ENCODE results near the gene DLGAP1. TPM values are rescaled to one million over a fixed set of nuclear protein-coding genes. Genes with fewer than 3 reads are reported as not detected.
"Not testable (repeated sequence)": the region's sequence is repeated elsewhere in the genome, so short reads cannot be mapped to it uniquely, and the experiment has no call there.

The DLGAP1 gene
- total RNA-seq, 1 experiment from 2014 or later = not detected

DNA sequence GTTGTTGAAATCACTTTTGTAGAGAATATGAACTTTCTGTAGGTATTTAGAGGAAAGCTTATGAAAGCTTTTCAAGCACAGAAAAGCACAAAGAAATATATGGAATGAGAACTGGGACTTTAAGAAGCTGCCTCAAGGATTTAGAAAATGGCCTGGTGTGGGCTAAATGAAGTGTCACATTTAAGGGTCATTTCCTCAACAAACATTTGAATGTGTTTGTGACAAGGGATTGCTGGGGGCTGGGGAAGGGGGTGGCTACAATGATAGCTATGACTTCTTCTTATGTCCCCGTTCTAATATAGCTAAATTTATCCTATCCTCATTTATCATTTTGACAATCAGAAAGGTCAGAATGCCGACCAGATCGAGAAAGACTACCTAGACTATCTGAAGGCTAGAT, 69.2 kb downstream of the DLGAP1 start:
- DNase-seq (ENCODE audit: low spot score) = no peak

DNA sequence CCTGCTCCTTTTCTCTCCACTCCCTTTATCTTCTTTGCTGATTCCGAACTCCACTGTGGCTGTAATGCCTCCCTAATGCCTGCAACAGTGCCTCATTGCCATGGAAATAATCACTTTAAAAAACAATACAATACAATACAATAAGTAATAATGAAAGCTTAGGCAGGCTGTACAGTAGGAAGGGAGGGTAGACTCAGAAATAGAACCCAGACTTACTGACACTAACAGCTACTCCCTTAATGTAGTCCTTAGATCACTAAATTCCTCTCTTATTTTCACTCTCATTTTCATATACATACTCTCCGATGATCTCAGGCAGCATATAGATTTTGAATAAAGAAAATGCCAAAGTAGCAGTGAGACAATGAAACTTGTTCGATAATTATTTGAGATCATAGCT, 70.2 kb downstream of the DLGAP1 start:
- no peak for DNase-seq (ENCODE audit: low spot score)

DNA sequence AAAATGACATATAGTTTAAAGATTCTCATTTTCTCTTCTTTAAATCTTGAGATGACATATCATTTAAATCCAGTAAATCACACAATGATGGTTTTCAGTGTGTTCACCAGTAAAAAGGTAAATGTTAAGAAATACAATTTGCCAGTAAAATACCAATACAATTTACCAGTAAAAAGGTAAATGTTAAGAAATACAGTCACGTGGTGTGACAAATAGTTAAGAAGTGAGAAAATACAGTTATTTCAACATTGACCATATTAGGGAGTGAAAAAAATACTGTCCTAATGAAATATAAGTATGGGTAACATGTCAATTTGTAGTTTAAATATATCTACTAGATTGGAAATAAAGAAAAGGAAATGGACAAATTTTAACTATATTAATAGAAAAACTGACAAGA, 80.5 kb downstream of the DLGAP1 start:
- no peak for DNase-seq (ENCODE audit: low spot score)

DNA sequence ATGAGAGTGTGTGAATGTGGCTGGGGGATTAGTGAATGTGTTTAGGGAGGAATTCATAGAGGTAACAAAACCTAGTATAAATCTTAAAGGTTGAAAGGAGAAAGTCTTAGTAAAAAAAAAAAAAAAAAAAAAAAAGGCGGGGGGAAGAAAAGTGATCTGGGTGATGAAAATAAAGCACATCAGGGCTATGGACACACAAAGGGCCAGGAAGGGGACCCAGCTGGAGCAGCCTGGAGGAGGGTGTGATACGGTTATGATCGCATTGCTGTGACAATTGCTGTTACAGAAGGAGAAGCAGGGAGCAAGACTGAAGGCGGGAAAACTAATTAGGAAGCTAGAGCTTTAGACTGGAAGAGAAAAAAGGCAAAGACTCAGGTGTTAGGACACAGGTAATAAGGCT, 85.4 kb downstream of the DLGAP1 start:
- no peak for DNase-seq (ENCODE audit: low spot score)

DNA sequence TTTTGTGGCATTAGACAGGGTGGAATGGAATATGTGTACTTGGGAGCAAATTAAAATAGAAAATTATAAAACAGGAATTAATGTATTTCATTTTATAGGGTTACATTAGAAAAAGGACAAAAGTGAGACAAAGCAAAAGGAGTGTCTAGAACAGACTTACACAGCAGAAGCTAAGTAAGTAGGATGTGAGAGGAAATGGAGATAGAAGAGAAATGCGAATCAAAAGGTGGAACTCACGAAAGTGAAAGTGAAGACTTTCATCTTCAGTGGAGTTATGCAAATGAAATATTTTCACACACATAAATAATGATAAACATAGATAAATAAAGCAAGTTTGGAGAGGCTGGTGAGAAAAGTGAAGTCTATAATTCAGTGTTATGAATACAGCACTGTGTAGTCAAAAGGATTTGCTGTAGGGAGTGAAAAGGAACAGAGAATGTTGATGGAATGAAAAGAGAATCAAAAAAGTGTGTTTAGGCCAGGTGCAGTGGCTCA, 94.8 kb downstream of the DLGAP1 start:
- DNase-seq (ENCODE audit: low spot score) = no peak

DNA sequence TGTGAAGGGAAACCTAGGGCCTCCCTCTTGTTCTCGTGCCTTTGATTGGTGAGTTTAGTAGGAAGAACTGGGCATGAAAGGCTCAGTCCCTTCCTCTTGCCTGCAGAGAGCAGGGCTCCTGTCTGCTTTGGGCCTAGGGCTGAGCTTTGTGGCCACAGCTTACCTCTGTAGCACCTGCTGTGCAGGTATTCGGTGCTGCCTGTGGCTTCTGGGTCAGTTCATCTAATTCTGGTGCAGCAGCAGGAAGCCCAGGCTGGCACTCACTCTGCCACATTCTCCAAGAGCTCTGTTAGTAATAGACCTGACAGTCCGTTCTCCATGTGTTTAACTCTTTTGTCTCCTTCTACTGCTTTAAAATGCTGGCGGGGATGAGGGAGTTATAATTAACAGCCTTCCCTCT, 96.5 kb downstream of the DLGAP1 start:
- no peak for DNase-seq (ENCODE audit: low spot score)

DNA sequence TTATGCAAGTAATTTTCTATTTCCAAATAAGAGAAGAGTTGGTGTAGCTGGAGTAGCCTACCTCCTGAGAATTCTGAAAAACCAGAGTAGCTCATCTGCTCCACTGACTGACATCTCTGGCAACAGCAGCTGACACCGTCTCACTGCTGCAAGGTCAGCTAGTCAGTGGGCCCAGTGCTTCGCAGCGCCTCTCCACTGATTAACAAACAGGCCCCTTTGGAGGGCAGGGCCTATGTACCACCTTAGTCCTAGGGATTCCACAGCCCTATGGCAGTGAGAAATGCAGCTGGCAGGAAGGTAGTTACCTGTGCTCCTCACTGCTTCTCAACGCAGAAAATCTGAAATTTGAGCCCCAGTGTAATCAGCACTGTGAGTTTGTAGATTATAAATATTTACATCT, 97.5 kb downstream of the DLGAP1 start:
- no peak for DNase-seq (ENCODE audit: low spot score)

DNA sequence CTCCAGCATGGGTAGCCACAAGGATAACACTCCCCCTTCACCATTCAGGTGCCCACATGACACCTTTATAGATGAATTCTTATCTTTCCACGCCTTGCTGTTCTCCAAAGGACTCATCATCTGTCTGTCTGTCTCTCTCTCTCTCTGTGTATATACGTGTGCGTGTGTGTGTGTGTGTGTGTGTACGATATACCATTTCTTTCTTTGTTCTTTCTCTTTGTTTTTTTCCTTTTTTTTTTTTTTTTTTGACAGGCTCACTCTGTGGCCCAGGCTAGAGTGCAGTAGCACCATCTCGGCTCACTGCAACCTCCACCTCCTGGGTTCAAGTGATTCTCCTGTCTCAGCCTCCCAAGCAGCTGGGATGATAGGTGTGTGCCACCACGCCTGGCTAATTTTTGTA, 98.2 kb downstream of the DLGAP1 start:
- no peak for DNase-seq (ENCODE audit: low spot score)

DNA sequence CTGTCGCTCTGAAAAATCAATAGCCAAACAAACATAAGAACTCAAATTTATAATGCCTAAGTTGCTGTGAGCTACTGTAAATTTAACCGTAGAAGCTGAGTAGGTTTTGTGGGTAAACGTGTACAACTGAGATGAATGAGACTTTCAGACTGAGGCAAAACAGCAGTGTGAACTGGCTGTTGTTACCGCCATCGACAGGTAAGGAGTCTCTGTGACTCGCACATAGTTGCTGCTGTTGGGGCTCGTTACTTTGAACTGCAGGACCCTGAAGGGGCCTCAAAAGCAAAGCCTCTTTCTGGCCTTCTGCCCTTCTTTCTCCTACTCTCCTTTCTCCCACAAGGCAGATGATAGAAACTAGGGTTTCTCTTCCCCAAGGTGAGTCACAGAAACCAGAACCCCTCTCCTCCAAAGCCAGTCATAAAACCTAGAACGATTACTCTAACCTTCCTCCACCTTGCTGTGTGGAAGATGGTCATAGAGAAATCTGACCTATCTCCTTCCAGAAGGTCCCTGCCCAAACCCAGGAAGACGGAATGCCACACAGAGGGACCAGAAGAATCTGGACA, 101.2 kb downstream of the DLGAP1 start:
- no peak for DNase-seq (ENCODE audit: low spot score)

DNA sequence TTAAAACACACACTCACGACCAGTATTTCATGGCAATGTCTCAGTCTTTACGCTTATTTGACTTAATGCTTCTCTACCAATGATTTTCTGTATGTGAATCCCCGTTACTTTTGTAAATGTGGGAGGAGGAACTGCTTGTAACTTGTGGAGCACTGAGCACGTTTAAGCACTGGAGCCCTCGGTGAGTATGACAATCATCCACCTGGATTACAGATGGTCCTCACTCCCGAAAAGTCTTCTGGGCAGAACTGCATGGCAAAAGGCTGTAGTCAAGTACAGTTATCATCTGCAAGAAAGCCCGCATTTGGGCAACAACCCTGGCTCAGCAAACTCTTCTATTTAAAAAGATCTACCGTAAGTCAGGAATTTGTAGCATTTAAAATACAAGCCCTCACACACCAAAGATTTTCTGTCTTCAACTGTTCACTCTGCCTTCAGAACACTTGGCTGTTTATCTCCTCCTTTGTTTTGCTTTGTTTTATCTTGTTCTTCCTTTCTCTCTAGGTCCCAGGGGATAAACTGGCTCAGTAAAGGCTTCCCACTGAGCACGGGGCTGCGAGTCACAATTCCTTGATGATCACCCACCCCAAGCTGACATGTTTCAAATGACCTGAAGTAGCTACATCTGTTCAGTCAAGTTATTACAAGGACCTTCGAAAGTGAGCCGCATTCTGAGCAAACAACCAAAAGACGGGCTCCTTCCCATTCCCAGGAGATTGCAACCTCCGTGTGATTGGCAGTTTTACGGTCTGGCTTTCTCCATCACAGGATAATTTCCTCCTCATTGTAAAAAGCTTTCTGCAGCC, 102.2 kb downstream of the DLGAP1 start:
- DNase-seq (ENCODE audit: low spot score) = no peak

DNA sequence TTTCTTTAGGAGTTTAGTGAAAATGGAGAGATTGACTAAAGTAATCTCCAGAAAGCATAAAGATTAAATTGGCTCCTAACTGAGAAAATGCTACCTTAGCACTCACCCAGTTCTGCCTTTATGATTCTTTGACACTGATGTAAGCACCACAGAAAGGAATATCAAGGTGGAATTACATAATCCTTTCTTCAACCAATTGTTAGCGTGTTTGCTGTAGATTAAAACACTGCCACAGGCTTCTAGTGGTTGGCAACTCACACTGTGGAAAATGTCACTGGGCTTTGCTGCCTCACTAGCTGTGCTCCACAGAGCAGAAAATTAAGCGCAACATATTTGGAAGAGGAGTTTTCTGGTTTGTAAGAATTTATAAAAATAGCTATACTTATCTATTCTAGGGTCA, 104.1 kb downstream of the DLGAP1 start:
- DNase-seq (ENCODE audit: low spot score) = no peak

DNA sequence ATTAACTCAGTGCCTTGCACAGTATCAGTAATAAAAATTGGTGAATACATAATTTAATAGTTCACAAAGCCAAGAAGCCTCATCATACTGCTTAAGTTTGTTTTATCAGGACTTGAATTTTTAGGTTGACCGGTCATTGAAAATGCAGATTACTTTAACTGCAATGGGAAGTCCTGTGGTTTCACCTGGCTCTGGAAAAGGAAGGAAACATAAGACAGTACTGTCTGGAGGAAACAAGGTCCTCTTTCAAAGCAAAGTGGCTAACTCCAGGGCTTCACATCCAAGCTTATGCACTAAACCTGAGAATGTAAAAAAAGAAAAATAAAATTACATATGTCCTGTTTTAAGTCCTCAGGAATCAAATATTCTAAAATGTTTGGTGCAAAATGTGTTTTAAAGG, 119.7 kb downstream of the DLGAP1 start:
- DNase-seq (ENCODE audit: low spot score) = no peak

DNA sequence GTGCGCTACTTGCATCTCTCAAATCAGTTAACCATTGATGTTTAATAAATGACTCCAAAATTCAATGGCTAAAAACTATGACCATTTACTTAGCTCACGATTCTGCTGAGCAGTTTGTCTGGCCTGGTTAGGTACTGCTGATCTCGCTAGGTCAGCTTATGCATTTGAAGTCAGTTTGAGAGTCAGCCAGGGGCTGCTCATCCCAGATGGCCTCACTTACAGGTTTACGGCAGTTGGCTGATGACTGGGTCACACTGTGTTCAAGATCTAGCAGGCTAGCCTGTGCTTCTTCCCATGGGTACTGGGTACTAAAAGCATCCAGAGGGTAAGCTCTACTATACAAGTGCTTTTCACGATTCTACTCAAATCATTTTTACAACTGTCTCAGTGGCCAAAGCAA, 122.1 kb downstream of the DLGAP1 start:
- no peak for DNase-seq (ENCODE audit: low spot score)

DNA sequence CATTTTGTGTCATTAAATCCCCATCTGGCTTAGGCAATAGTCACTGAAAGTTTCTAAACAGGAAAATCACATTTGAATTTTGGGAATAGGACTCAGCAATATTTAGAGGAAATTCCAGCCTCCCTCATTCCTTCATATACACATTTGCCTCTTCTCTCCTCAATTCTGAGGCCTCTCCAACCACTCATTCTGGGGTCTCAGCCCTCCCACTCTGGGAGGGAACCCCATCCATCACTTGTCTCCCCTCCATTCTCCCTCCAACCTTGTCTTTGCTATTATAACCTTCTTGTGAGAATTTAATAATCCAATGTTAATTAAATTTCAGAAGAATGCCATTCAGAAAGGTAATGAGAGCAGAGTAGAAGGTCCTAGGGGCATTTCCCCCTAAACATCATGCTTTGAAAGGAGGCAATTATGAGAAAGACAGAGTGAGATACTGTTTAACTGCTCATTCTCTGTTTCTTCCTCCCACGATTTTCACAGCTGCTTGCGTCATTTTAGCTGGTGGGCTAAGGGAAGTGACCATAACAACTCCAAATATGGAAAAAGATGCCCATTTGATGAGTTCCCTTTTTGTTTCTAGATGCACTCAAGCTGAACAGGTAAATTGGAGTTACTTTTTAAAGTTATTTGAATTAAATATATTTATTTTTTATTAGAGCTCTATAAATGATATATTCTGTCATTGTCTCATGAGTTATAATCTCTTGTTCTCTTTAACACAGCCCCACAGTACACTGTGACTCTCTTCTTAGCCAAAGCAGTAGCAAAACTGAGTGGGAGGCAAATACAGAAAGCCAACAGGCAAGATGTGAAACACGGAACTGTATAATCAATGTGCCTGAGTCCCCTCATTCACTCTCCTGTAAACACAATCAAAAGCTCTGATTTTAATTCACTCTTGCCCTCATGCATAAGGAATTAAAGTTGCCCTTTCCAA, 135.1 kb downstream of the DLGAP1 start:
- DNase-seq (ENCODE audit: low spot score) = no peak

DNA sequence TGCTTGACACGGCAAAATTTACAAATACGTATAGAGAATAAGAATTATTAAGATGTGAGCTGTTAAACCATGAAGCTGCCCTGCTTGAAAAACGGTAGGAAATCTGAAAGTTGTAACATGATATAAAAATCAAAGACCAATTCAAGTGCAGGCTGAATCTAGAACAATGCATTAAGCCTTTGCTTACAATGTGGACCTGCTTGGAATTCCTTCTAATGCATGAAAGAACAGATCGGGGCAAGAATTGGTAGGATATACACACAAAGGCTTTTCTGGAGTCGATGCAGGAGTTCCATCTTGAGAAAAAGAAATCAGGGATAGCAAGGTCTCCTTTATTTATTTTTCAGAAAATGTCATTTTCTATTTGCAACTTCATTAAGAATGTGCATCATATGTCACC, 136.8 kb downstream of the DLGAP1 start:
- no peak for DNase-seq (ENCODE audit: low spot score)

DNA sequence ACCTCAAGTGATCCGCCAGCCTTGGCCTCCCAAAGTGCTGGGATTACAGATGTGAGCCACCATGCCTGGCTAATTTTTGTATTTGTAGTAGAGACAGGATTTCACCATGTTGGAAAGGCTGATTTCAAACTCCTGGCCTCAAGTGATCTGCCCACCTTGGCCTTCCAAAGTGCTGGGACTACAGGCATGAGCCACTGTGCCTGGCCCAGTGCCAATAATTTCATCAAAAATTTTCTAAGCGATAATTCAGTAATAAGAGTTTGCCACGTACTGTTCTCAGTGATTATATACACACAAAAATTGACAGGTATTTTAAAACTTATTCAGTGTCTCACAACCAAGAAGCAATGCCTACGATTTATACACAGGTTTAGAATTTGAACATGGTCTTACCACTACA, 143.2 kb downstream of the DLGAP1 start:
- DNase-seq (ENCODE audit: low spot score) = not testable (repeated sequence)

DNA sequence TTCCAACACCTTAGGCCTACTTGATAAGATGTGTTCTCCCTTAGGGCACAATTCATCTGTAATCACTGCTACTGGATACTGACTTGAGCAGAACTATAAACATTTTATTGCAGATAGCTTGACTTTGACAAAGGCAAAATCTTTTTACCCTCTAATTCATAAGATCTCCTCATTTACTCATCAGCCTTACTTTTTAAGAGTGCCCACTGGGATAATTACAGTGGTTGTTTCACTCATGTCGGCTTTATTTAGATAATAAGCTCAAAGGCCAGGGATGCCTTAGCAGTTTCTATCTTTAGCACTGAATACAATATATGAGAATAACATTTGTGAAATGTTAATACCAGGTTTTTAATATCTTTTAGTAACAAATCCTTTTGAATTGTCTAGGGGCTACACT, 144.0 kb downstream of the DLGAP1 start:
- DNase-seq (ENCODE audit: low spot score) = no peak

DNA sequence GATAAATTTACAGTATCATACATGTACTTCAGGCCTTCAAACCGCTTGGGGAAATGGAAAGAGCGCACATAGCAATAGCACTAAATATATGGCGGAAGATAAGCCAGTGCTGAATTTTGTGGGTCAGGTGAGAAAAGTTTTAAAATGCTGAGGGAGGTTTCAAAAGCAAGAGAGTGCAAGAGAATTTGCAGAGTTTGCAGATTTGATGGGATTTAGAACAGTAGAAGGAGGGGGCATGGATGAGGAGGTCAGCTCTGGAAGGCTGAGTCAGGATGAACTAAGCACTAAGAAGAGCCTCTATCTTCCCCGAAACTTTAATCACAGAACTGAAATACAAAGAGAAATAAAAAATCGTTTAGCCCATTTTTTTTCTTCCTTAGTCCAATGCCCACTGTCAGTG, 145.9 kb downstream of the DLGAP1 start:
- DNase-seq (ENCODE audit: low spot score) = no peak

DNA sequence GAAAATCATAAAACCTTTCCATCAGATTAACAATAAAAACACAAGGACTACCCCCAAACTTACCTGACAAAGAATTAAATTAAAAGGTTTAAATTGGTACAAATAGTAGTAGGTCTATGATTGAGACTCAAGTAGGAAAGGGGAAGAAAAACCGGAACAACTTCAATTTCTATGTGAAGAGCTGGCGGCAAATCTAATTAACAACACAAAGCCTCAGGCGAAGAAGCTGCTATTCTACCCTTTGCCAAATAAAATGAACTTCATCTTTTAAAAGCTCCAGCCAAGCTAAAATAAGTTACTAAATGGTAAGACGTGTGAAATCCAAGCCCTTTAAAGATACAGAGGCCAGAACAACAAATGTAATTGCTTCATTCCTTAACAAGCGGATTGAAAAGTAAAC, 146.5 kb downstream of the DLGAP1 start:
- no peak for DNase-seq (ENCODE audit: low spot score)

DNA sequence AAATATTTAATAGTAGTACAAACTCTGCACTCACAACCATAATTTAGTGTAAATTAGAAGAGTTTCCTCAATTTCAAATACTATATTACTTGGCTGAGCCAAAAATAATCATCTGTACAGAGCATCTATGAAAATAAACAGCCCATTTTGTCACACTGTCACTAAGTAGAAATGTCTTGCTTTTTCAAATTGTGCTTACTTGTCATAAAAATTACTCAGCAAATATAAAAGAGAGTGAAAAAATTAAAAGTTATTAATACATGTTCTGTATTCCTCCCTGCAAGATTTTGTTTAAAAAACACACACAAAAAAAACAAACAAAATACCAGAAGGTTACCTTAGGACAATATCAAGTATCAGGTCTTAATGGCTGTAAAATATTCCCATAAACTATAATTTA, 155.7 kb downstream of the DLGAP1 start:
- no peak for DNase-seq (ENCODE audit: low spot score)

DNA sequence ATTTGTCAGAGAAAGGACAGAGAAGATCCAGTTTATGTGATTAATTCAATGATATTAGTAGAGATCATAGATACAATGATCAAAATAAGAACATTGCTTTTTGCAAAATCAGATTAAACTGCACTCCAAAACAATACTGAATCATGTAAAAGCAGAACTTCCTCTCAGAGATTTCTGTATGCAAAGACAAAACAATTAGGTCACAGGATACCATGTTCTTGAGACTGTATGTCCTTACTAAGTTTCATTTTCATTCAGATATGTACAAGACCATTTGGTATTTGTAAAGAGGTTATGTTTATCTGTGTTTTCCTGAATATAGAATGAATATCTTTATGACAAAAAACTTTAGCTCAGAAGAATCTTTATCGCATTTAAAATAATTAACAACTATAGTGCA, 161.8 kb downstream of the DLGAP1 start:
- no peak for DNase-seq (ENCODE audit: low spot score)

DNA sequence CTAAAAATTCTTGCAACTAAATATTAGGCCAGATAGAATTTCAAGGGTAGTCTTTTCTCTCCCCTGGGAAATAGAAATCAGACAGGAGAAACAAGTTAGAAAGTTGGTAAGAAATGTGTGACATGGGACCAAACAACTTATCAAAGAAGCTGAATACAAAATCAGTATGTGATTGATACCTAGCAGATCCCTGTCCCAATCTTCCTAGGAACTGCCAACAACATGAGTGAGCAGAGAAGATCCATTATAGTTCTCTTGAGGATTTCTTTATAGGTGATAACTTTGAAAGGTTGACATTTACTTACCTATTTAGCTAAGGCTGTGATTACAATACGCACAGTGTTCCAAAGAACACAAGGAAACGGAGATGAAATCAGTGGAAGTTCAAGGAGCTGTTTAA, 162.4 kb downstream of the DLGAP1 start:
- no peak for DNase-seq (ENCODE audit: low spot score)

DNA sequence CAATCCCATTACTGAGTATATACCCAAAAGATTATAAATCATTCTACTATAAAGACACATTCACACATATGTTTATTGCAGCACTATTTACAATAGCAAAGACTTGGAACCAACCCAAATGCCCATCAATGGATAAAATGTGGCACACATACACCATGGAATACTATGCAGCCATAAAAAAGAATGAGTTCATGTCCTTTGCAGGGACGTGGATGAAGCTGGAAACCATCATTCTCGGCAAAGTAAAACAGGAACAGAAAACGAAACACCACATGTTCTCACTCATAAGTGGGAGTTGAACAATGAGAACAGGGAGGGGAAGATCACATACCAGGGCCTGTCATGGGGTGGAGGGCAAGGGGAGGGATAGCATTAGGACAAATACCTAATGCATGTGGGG, 167.8 kb downstream of the DLGAP1 start:
- DNase-seq (ENCODE audit: low spot score) = not testable (repeated sequence)
